Cerebellar nuclear complex (tissue), 1 donor: ENCODE data around the gene INTS3.
"Not testable (repeated sequence)": the region's sequence is repeated elsewhere in the genome, so short reads cannot be mapped to it uniquely, and the experiment has no call there.

ENCODE experiments used
- DNase-seq, 2 experiments: peaks; one replicate each; lab custom pipeline; 2025; lab: John Stamatoyannopoulos, UW

Gene INTS3

DNA sequence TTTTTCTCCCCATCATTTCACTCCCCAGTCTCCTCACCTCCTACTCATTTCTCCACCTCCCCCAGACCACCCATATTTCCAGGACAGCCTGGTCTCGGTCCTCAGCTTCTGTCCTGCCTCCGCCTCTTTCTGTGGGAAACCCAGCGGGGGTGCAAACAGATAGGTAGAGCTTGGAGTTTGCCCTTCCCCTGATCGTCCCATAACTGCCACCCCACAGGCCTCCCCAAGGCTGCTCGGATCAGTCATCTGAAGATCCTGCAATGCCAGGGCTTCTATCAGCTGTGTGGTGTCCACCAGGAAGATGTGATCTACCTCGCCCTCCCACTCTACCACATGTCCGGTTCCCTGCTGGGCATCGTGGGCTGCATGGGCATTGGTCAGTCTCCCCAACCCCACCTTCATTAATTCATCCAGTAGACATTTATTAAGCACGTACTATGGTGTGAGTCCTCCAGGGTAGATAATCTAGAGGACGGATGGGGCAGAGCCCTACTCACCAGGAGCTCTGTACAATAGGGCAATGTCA, 49.1 kb downstream of the INTS3 start:
- DNase-seq = no peak

GRCh38 chr1:153777648-153778047, 49.8 kb downstream of the INTS3 start:
- no peak for DNase-seq

DNA sequence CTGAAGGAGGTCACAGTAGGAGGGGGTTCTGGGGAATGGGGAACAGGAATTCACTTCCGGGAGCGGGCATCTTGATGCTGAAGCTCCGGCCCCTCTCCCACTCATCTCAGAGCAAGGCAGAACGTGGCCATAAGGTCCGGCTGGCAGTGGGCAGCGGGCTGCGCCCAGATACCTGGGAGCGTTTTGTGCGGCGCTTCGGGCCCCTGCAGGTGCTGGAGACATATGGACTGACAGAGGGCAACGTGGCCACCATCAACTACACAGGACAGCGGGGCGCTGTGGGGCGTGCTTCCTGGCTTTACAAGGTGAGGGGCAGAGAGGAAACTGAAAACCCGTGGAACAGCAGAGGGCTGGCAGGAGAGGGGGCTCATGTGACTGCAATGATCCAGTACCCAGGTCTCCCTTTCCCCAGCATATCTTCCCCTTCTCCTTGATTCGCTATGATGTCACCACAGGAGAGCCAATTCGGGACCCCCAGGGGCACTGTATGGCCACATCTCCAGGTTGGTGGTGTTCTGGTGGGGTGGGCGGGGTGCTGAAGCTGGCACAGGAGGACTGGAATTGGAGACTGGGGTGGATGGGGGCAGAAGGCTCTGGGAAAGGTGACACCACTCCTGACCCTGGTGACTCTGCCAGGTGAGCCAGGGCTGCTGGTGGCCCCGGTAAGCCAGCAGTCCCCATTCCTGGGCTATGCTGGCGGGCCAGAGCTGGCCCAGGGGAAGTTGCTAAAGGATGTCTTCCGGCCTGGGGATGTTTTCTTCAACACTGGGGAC, 50.4 kb downstream of the INTS3 start:
- DNase-seq = no peak

DNA sequence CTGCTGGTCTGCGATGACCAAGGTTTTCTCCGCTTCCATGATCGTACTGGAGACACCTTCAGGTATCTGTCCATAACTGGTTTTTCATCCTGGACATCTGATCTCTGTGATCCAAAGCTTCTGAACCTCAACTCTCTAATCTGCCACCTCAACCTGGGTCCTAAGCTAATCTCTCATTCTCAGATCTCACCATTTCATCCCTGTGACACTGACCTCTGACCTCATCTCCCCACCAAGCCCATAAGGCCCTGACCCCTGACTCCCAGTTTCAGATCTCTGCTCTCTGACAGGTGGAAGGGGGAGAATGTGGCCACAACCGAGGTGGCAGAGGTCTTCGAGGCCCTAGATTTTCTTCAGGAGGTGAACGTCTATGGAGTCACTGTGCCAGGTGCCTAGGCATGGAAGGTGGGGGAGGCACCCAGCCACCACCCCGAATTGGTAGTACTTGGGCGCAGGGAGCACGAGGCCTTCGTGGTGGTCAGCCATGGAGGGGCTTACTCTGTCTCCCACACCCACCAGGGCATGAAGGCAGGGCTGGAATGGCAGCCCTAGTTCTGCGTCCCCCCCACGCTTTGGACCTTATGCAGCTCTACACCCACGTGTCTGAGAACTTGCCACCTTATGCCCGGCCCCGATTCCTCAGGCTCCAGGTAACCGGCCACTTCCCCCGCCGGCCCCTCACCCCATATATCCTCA, 51.1 kb downstream of the INTS3 start:
- no peak for DNase-seq

- DNase-seq = no peak
Observed at GRCh38 chr1:153779781-153780541, 52.1 kb downstream of the INTS3 start.

DNA sequence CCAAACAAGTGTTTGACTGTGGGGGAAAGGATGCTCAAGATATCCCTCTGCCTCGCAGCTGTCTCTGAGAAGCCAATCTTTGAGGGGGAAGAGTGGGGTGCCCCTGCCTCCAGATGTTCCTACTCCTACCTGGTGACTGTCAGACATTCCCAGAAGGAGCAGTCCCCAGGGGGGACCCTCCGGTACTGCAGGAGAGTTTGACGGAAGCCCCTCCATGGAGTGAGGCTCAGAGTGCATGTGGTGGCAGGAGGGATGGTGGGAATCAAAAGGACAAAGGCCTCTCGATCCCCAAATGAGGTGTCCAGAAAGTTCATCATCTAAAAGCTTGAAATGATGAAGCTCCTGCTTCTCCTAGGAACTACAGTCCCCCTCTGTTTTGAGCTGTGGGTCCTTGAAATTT, 52.7 kb downstream of the INTS3 start:
- no peak for DNase-seq

GRCh38 chr1:153782648-153783047, 54.8 kb downstream of the INTS3 start:
- not testable (repeated sequence) for DNase-seq

DNA sequence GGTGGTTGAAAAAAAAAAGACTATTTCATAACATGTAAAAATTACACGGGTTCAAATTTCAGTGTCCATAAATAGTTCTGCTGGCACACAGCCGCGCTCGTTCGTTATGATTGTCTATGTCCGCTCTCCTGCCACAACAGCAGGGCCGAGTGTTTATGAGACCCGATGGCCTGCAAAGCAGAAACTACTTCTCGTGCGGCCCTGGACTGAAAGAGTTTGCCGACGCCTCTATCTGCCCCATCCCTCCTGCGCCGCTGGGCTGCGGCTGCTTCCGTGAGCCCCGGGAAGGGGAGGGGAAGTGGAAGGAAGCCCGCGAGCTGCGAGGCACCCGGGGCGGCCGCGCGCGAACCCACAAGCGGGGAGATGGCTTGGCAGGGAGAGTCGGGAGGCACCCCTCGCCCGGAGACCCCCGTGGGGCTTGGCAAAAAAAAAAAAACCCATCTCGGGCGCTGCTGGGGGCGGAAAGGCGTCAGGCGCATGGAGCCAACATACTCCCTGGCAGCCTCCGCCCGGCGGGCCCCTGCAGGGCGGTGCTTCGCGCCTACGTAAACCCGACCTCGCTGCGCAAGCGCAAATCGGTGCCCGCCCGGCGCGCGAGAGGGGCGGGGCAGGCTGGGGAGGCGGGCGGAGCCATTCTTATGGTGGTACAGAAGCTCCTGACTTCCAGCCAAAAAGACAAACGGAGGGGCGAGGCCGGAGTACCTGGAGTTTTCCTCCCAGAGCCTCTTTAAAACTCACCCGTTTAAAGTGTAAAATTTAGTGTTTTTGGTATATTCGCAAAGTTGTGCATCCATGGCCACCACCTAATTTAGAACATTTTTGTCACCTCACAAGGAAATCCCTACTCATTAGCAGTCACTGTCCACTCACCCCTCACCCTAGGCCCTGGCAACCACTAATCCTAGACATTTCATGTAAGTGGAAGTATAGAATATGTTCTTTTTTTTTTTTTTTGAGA, 55.7 kb downstream of the INTS3 start:
- DNase-seq = peak in 1 of 2 experiments; percentile 43

DNA sequence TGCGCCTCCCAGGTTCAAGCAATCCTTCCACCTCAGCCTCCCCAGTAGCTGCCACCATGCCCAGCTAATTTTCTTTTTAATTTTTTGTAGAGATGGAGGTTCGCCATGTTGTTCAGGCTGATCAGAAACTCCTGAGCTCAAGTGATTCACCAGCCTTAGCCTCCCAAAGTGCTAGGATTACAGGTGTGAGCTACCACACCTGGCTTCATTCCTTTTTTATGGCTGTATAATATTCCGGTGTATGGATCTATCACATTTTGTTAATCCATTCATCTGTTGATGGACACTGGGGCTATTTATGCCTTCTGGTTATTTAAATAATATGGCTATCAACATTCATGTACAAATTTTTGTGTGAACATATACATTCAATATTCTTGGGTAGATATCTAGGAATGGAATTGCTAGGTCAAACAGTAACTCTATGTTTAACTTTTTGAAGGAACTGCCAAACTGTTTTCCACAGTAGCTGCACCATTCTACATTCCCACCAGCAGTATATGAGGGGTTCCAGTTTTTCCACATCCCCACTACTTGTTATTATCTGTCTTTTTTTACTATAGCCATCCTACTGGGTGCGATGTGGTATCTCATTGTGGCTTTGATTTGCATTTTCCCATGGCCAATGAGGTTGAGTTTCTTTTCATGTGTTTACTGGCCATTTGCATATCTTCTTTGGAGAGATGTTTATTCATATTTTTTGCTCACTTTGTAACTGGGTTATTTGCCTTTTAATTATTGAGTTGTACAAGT, 58.4 kb downstream of the INTS3 start:
- DNase-seq = no peak

- DNase-seq = no peak
Observed at GRCh38 chr1:153789478-153790034, 61.7 kb downstream of the INTS3 start.

DNA sequence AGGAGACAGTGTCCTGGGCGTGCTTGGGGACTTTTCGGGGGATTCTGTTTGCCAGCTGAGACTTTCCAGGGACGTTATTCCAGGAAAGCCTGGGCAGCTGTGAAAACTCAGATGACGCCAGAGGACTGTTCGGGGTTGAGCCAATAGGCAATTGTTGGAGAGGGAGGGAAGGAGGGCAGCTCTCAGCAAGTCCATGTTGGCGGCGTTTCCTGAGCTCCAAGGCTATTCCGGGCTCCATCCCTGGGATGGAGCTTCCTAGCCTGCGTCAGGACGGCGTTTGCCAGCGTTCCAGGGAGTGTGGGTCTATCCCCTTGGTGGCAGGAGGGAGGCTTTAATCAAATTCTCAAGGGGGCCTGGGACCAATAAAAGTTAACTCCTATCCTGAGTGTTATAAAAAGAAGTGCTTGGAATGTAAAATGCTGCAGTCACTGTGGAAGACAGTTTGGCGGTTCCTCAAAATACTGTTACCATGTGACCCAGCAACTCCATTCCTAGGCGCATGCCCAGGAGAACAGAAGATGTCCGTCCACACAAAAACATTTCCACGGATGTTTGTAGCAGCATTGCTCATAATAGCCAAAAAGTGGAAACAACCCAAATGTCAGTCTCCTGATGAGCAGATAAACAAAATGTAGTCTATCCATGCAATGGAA, 62.6 kb downstream of the INTS3 start:
- peak; percentile 31 to 82 for DNase-seq

GRCh38 chr1:153790966-153791647, 63.3 kb downstream of the INTS3 start:
- DNase-seq = no peak

GRCh38 chr1:153791648-153792253, 63.9 kb downstream of the INTS3 start:
- DNase-seq = no peak

DNA sequence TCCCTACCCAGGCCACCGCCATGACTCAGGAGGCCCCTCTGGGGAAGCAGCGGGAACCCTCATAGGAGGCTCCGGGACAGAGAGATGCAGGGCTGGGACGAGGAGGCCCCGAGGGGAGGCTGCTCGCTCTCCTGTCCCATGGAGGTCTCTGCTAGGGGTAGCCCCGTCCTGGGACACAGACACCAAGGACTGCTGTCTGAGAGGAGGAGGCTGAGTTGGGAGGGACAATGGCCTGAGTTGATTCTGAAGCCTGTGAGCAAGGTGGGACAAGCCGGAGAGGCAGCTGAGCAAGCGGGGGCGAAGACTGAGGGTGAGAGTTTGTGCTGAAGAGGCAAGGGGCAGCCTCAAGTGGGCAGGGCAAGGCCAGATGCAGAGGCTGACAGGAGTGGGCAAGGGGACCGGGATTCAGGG, 64.8 kb downstream of the INTS3 start:
- DNase-seq = no peak

GRCh38 chr1:153793261-153793972, 65.6 kb downstream of the INTS3 start:
- DNase-seq = no peak

- no peak for DNase-seq
Observed at GRCh38 chr1:153793973-153794615, 66.2 kb downstream of the INTS3 start.

- DNase-seq = no peak
Observed at GRCh38 chr1:153794624-153795329, 66.9 kb downstream of the INTS3 start.
